ENCODE results near the gene NOVA2. TPM values are rescaled to one million over a fixed set of nuclear protein-coding genes. Genes with fewer than 3 reads are reported as not detected.

The NOVA2 gene
- total RNA-seq, 1 experiment from 2014 or later = not detected

DNA sequence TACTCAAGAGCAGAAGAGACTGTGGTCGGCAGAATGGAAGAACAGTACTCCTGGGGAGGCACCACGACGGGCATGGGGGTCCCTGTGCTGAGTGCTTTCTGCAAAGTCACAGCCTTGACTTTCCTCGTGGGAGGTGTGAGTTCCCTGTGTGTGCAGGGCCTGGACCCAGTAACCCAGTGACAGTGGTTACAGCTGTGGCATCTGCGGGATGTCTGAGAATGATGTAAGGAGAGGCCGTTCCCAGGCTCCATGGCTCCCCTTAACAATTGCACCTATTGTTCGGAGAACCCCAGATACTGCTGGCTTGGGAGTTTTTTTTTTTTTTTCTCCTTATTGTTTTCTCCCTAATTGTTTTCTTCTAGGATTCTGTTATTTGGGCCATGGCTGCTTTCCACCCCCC lies 54.0 kb downstream of the NOVA2 start:
- Histone ChIP-seq H3K4me1 (ENCODE audit: insufficient read depth, low read length) (no peaks in the 10 kb centered on the region), H3K27me3 (ENCODE audit: low read length) (no peaks in the 10 kb centered on the region), H3K27ac (ENCODE audit: low read length) (no peak overlapping the region), H3K36me3 (ENCODE audit: low read depth, low read length) (no peaks in the 10 kb centered on the region), H3K4me2 (ENCODE audit: low read length) (no peak overlapping the region), H3K79me2 (ENCODE audit: low read length) (no peaks in the 10 kb centered on the region), H3K9me2 (replicated peaks; ENCODE audit: low read length) (no peaks in the 10 kb centered on the region), H2AFZ (ENCODE audit: low read length) (no peak overlapping the region), H4K20me1 (ENCODE audit: low read length) (no peaks in the 10 kb centered on the region), H3K4me3 (ENCODE audit: low read length) (no peak overlapping the region), H3F3A (ENCODE audit: low read length, unreplicated experiment) (no peaks in the 10 kb centered on the region), H3K9ac (ENCODE audit: low read length) (no peak overlapping the region), H3K9me3 (ENCODE audit: low read length) (no peaks in the 10 kb centered on the region)
- TF ChIP-seq EZH2 (IDR thresholded peaks at IDR 0.05; ENCODE audit: low read length, unreplicated experiment) (no peak), EZH2phosphoT487 (IDR thresholded peaks at IDR 0.05; ENCODE audit: borderline replicate concordance, low read length) (no peak)
- TF ChIP-seq, protein P1, sequence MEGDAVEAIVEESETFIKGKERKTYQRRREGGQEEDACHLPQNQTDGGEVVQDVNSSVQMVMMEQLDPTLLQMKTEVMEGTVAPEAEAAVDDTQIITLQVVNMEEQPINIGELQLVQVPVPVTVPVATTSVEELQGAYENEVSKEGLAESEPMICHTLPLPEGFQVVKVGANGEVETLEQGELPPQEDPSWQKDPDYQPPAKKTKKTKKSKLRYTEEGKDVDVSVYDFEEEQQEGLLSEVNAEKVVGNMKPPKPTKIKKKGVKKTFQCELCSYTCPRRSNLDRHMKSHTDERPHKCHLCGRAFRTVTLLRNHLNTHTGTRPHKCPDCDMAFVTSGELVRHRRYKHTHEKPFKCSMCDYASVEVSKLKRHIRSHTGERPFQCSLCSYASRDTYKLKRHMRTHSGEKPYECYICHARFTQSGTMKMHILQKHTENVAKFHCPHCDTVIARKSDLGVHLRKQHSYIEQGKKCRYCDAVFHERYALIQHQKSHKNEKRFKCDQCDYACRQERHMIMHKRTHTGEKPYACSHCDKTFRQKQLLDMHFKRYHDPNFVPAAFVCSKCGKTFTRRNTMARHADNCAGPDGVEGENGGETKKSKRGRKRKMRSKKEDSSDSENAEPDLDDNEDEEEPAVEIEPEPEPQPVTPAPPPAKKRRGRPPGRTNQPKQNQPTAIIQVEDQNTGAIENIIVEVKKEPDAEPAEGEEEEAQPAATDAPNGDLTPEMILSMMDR (conservative IDR thresholded peaks at IDR 0.05; ENCODE audit: low read depth, low read length) = no peak
- ATAC-seq = no peak
- no peak for DNase-seq
- POLR2A ChIA-PET (ENCODE audit: unreplicated experiment) = no interaction called here
- intact Hi-C loops (cut with micrococcal nuclease) = loop anchor here (10.0 kb wide), 1 partner anchor 75 kb away; the partner anchor contains the start of gene CCDC61
- BruUV-seq (replicated peaks) = no TSS peak
- CTCF ChIA-PET = interaction anchor here (0.6 kb wide), 1 partner anchor 568 kb away, joined by 3 read pairs; no protein-coding TSS in a partner anchor

DNA sequence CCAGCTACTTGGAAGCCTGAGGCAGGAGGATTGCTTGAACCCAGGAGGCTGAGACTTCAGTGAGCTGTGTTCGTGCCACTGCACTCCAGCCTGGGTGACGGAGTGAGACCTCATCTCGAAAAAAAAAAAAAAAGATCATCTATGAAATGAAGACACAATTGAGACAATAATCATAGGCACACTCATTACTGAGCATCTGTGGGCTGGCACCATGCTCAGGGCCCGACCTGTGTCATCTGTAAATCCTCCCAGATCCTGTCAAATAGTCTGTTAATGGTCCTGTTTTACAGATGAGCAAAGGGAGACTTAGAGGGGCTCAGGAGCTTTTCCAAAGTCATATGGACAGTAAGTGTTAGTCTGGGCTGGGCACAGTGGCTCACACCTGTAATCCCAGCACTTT lies 54.9 kb downstream of the NOVA2 start:
- H3K27ac ChIP-seq (ENCODE audit: low read length) = no peak overlapping the region
- no peaks in the 10 kb centered on the region for H3K9me2 ChIP-seq (replicated peaks; ENCODE audit: low read length)
- no peaks in the 10 kb centered on the region for H3K79me2 ChIP-seq (ENCODE audit: low read length)
- H3K4me2 ChIP-seq (ENCODE audit: low read length) = no peak overlapping the region
- ATAC-seq (no peak), DNase-seq (no peak)
- H2AFZ ChIP-seq (ENCODE audit: low read length) = no peak overlapping the region
- no peaks in the 10 kb centered on the region for H3K27me3 ChIP-seq (ENCODE audit: low read length)
- H3K9me3 ChIP-seq (ENCODE audit: low read length) = no peaks in the 10 kb centered on the region
- ChIA-PET CTCF (no interaction called here), POLR2A (ENCODE audit: unreplicated experiment) (no interaction called here)
- intact Hi-C loops (cut with micrococcal nuclease) = no loop called here
- no peaks in the 10 kb centered on the region for H3K4me1 ChIP-seq (ENCODE audit: insufficient read depth, low read length)
- H4K20me1 ChIP-seq (ENCODE audit: low read length) = no peaks in the 10 kb centered on the region
- no peak for TF ChIP-seq EZH2 (IDR thresholded peaks at IDR 0.05; ENCODE audit: low read length, unreplicated experiment)
- no peak for TF ChIP-seq EZH2phosphoT487 (IDR thresholded peaks at IDR 0.05; ENCODE audit: borderline replicate concordance, low read length)
- TF ChIP-seq, protein P1 (conservative IDR thresholded peaks at IDR 0.05; ENCODE audit: low read depth, low read length) = no peak
- BruUV-seq (replicated peaks) = no TSS peak
- no peak overlapping the region for H3K4me3 ChIP-seq (ENCODE audit: low read length)
- H3F3A ChIP-seq (ENCODE audit: low read length, unreplicated experiment) = no peaks in the 10 kb centered on the region
- H3K9ac ChIP-seq (ENCODE audit: low read length) = no peak overlapping the region
- H3K36me3 ChIP-seq (ENCODE audit: low read depth, low read length) = no peaks in the 10 kb centered on the region

DNA sequence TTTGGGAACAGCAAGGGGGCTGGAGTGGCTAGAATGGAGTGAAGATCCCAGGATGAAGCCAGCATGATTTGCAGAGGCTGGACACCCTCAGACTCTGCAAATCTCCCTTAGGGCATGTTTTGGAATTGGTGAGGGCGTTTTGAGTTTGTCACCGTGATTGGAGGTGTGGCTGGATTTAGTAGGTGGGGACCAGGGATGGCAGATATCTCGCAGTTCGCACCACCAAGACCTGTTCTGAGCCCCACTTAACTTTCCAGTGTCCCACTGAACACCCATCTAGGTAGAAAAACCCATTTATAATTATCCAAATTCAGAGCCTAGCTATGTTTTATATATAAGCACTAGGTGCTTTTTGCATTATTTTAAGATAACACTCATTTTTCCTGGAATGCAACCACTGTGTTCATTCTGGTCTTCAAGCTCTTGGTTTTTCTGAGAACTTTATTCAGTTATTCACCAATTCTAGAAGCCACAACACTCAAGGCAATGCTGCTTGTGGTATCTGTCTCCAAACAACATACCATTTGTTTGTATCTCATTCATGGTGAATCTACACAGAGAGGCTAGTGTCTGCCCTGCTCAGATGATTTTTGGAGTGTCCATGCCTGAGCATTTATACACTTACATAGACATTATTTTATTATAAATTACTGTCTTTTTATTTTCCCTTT lies 56.1 kb downstream of the NOVA2 start:
- Histone ChIP-seq H3K9me2 (replicated peaks; ENCODE audit: low read length) (no peaks in the 10 kb centered on the region), H3K36me3 (ENCODE audit: low read depth, low read length) (no peaks in the 10 kb centered on the region), H3K4me3 (ENCODE audit: low read length) (no peak overlapping the region), H3K79me2 (ENCODE audit: low read length) (no peaks in the 10 kb centered on the region), H4K20me1 (ENCODE audit: low read length) (no peaks in the 10 kb centered on the region), H3K9me3 (ENCODE audit: low read length) (no peaks in the 10 kb centered on the region), H3K4me2 (ENCODE audit: low read length) (no peak overlapping the region), H3F3A (ENCODE audit: low read length, unreplicated experiment) (no peaks in the 10 kb centered on the region), H3K27ac (ENCODE audit: low read length) (no peak overlapping the region), H3K9ac (ENCODE audit: low read length) (no peak overlapping the region), H3K4me1 (ENCODE audit: insufficient read depth, low read length) (no peaks in the 10 kb centered on the region), H2AFZ (ENCODE audit: low read length) (no peak overlapping the region), H3K27me3 (ENCODE audit: low read length) (no peaks in the 10 kb centered on the region)
- no peak for DNase-seq
- no peak for TF ChIP-seq EZH2phosphoT487 (IDR thresholded peaks at IDR 0.05; ENCODE audit: borderline replicate concordance, low read length)
- TF ChIP-seq, protein P1 (conservative IDR thresholded peaks at IDR 0.05; ENCODE audit: low read depth, low read length) = no peak
- TF ChIP-seq EZH2 (IDR thresholded peaks at IDR 0.05; ENCODE audit: low read length, unreplicated experiment) = no peak
- ATAC-seq = no peak
- intact Hi-C loops (cut with micrococcal nuclease) = no loop called here
- no TSS peak for BruUV-seq (replicated peaks)
- ChIA-PET CTCF (no interaction called here), POLR2A (ENCODE audit: unreplicated experiment) (no interaction called here)
